Measurements from ENCODE around the gene MAGI2.

Gene MAGI2

DNA sequence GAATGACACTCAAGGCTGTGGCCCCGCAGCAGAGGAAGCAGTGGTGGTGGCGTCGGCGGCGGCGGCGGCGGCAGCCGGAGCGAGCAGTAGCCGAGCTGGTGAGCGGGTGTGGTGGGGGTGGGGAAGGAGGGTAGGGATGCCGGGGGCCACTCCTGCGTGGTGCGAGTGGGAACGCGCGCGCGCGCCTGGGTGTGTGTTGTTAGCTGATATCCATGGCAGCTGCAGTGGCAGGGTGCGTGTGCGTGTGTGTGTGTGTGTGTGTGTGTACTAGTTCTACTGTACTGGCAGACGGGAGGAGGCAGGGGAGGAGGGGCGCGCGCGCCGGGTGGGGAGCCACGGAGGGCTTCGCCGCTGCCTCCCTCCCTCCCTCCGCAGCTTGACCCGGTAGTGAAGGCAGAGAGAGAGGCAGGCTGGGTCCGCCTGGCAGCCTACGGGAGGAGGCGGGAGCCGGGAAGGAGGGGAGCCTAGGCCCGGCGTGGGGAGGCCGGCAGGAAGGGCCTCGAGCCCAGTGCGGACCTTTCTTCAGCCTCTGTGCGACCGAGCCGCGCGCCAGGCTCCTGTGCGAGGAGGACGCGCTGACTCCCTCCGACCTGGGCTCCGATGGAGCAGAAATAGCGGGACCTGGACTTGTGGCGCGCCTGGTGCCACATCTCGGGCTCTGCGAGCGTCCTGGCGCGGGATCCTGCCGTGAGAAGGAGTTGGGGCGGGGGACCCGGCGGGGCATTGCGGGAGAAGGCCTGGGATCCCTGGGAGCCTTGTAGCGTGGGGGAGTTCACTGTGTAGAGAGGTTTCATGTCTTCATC is at the start of gene MAGI2:
TSS of gene MAGI2 (minus strand) at position 110 of the 803 bp plus-strand sequence. CDS start 347 bp downstream, outside the sequence.
- TF ChIP-seq CTCF (conservative IDR thresholded peaks at IDR 0.05; ENCODE audit: low read depth, low read length), result no peak
- peak within 1 kb of the TSS; percentile 88 for H3K4me3 ChIP-seq (ENCODE audit: low read depth, low read length)
- DNase-seq (ENCODE audit: low read depth), result peak; percentile 91

- TF ChIP-seq CTCF (conservative IDR thresholded peaks at IDR 0.05; ENCODE audit: low read depth, low read length), result peak; percentile 58
- H3K4me3 ChIP-seq (ENCODE audit: low read depth, low read length), result no peak overlapping the region
- no peak for DNase-seq (ENCODE audit: low read depth)
Measured at GRCh38 chr7:79502151-79502550, 48.7 kb upstream of the MAGI2 start.

- no peak for DNase-seq (ENCODE audit: low read depth)
- TF ChIP-seq CTCF (conservative IDR thresholded peaks at IDR 0.05; ENCODE audit: low read depth, low read length), result no peak
- H3K4me3 ChIP-seq (ENCODE audit: low read depth, low read length), result no peak overlapping the region
Measured at GRCh38 chr7:79500759-79501158, 47.3 kb upstream of the MAGI2 start.

DNA sequence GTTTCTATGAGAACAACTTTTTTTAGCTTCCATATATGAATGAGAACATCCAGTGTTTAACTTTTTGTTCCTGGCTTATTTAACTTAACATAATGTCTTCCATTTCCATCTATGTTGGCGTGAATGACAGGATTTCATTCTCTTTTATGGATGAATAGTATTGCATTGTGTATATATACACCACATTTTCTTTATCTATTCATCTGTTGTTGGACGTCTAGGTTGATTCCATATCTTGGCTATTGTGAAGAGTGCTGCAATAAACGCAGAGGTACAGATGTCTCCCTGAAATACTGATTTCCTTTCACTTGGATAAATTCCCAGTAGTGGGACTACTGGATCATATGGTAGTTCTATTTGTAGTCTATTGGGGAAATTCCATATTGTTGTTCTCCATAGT is 44.3 kb upstream of the MAGI2 start:
- no peak for TF ChIP-seq CTCF (conservative IDR thresholded peaks at IDR 0.05; ENCODE audit: low read depth, low read length)
- no peak for DNase-seq (ENCODE audit: low read depth)
- no peak overlapping the region for H3K4me3 ChIP-seq (ENCODE audit: low read depth, low read length)

- no peak overlapping the region for H3K4me3 ChIP-seq (ENCODE audit: low read depth, low read length)
- no peak for TF ChIP-seq CTCF (conservative IDR thresholded peaks at IDR 0.05; ENCODE audit: low read depth, low read length)
- DNase-seq (ENCODE audit: low read depth), result peak; percentile 83
Measured at GRCh38 chr7:79495544-79496272, 42.2 kb upstream of the MAGI2 start.

DNA sequence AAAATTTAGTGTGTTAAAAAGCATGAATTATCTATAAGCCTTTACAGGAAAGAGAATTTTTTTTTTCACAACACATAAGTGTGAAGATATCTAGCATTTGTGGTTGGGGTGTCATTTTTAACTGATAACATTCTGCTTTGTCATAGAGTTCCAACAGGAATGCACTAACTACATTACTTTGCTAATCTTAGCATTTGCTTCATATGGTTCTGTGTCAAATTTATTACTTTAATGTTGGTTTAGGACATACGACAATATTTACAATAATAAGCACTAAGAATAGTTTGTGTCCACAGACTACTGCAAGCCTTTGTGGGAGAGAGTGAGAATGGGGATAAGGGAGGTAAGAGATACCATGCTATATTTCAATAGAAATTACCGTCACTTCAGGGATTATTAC is 40.6 kb upstream of the MAGI2 start:
- no peak for DNase-seq (ENCODE audit: low read depth)
- TF ChIP-seq CTCF (conservative IDR thresholded peaks at IDR 0.05; ENCODE audit: low read depth, low read length), result no peak
- H3K4me3 ChIP-seq (ENCODE audit: low read depth, low read length), result no peak overlapping the region

Measured in choroid plexus epithelial cell (primary cell).